K562 (cell line): ENCODE measurements around the gene NSF. TPM values are rescaled to one million over a fixed set of nuclear protein-coding genes. Genes with fewer than 3 reads are reported as not detected.

ENCODE experiments used
- BMI1 ChIP-seq: fragments of 150-350 bp; IDR thresholded peaks from 2 replicates; pipeline ENCODE4 v1.6.1; 2014; ENCODE audit warnings: low read length
- CTCF ChIP-seq, 3 experiments: IDR thresholded peaks in 2 of 3; conservative IDR thresholded peaks in 1 of 3; 2 replicates each; pipeline ENCODE4 v1.5.1; 2011 to 2012; ENCODE audit warnings: low read length in 3 of 3, mild to moderate bottlenecking in 3 of 3, control low read depth in 2 of 3, improper control_type of control experiment in 1 of 3, inconsistent platforms in 1 of 3, low read depth in 1 of 3, mixed read lengths in 1 of 3, moderate library complexity in 1 of 3; ENCODE audit not compliant: insufficient read depth in 2 of 3
- ETV1 ChIP-seq: fragments of 450-650 bp; conservative IDR thresholded peaks from 2 replicates; pipeline ENCODE4 v1.6.1; 2016; ENCODE audit warnings: missing genetic modification characterization, control low read depth, low read depth, missing compliant biosample characterization
- L3MBTL2 ChIP-seq: fragments of 450-650 bp; IDR thresholded peaks from 2 replicates; pipeline ENCODE4 v1.6.1; 2016; ENCODE audit warnings: mild to moderate bottlenecking, moderate library complexity
- POLR2G ChIP-seq: fragments of 200-400 bp; formaldehyde crosslinking; IDR thresholded peaks from 2 replicates; pipeline ENCODE4 v1.6.1; 2017; ENCODE audit warnings: low read depth, mild to moderate bottlenecking, antibody characterized with exemption, low read length, moderate library complexity
- SREBF2 ChIP-seq: sonication (generic); formaldehyde crosslinking; IDR thresholded peaks from 2 replicates; pipeline ENCODE4 v1.4.0; 2020; ENCODE audit warnings: mild to moderate bottlenecking, missing genetic modification reagents
- TCF15 ChIP-seq: fragments of 250-450 bp; sonication (Bioruptor Pico); IDR thresholded peaks from 2 replicates; pipeline ENCODE4 v1.8.0; 2022; ENCODE audit warnings: moderate library complexity, mild to moderate bottlenecking, inconsistent platforms
- TCFL5 ChIP-seq: fragments of 250-450 bp; sonication (Bioruptor Pico); conservative IDR thresholded peaks from 2 replicates; pipeline ENCODE4 v1.6.1; 2021; ENCODE audit warnings: mild to moderate bottlenecking, moderate library complexity, matching md5 sums
- USF2 ChIP-seq: sonication (generic); formaldehyde crosslinking; IDR thresholded peaks from 2 replicates; pipeline ENCODE4 v1.5.0; 2020; ENCODE audit warnings: missing genetic modification reagents
- ZC3H8 ChIP-seq: fragments of 450-650 bp; IDR thresholded peaks from 2 replicates; pipeline ENCODE4 v1.6.1; 2017
- ZFX ChIP-seq: sonication (generic); formaldehyde crosslinking; IDR thresholded peaks from 2 replicates; pipeline ENCODE4 v1.8.0; 2022; ENCODE audit warnings: mild to moderate bottlenecking, missing genetic modification reagents, moderate library complexity
- ZNF140 ChIP-seq: fragments of 250-450 bp; sonication (Bioruptor Pico); IDR thresholded peaks from 2 replicates; pipeline ENCODE4 v1.8.0; 2021; ENCODE audit warnings: moderate library complexity, mild to moderate bottlenecking, inconsistent platforms
- ZNF644 ChIP-seq: fragments of 200-800 bp; sonication (Bioruptor generic); IDR thresholded peaks from 2 replicates; pipeline ENCODE4 v1.6.1; 2016; ENCODE audit warnings: low read depth, missing genetic modification characterization, missing compliant biosample characterization
- ZNF699 ChIP-seq: fragments of 250-450 bp; sonication (Bioruptor Pico); IDR thresholded peaks from 2 replicates; pipeline ENCODE4 v1.8.0; 2021; ENCODE audit warnings: mild to moderate bottlenecking, moderate library complexity; ENCODE audit not compliant: insufficient replicate concordance
- polyA plus RNA-seq, 8 experiments: library from polyadenylated mRNA; depleted of rRNA in 4 of 8; stranded (reverse) in 5 of 8; unstranded in 3 of 8; fragments of >200 nt; fragmentation: Nextera tagmentation in 2 of 8; fragmentation: Illumina TruSeq in 1 of 8; extraction: Ambion mirVana in 2 of 8; extraction: Trizol in 1 of 8; gene quantifications; 2 replicates each; pipeline versions ENCODE4 v1.2.1 to v1.2.3, GENCODE V29; 2011 to 2014; ENCODE audit warnings: inconsistent platforms in 1 of 8, missing spikeins in 1 of 8
- total RNA-seq, 7 experiments: library from RNA; depleted of rRNA in 6 of 7; stranded (reverse); fragments of >200 nt in 6 of 7; fragmentation: Illumina TruSeq in 2 of 7; extraction: Trizol in 2 of 7; gene quantifications; 2 replicates each; pipeline versions ENCODE4 v1.2.1 to v1.2.3, GENCODE V29; 2011 to 2021; ENCODE audit warnings: low replicate concordance in 1 of 7

The NSF gene
- total and polyA plus RNA-seq, 9 of the 15 experiments (the other 6 are each of a cell fraction or from before 2014, with no cell fraction given), result 16.7 to 39.8 (median 36.7) TPM

- TF ChIP-seq USF2 (CRISPR knock-in tag) (no peak), TCF15 (CRISPR knock-in tag) (no peak), ZNF140 (CRISPR knock-in tag) (no peak), POLR2G (peak; percentile 76), ZFX (CRISPR knock-in tag) (no peak), ETV1 (tag) (no peak), BMI1 (no peak), L3MBTL2 (peak; percentile 40; the same call in 1 of the 2 replicates), SREBF2 (no peak), ZNF699 (CRISPR knock-in tag) (no peak), ZC3H8 (no peak), ZNF644 (tag) (peak; percentile 1; the same call in 1 of the 2 replicates), CTCF (IDR thresholded peaks at IDR 0.05 in 2 of 3, conservative IDR thresholded peaks at IDR 0.05 in 1 of 3; ENCODE audit: insufficient read depth in 2 of 3, low read depth in 1 of 3, low read length in 3 of 3) (no peak), TCFL5 (no peak)
Measured at GRCh38 chr17:46771561-46772474, 181.3 kb downstream of the NSF start (continued).
